Cardiac fibroblast (primary cell): Measurements from ENCODE around the gene MREG.
A peak's percentile ranks its signal among the peaks of the same experiment; 100 is the strongest.
"Not testable (repeated sequence)": the region's sequence is repeated elsewhere in the genome, so short reads cannot be mapped to it uniquely, and the experiment has no call there.

ENCODE experiments used
- DNase-seq, 2 donors: peaks; one replicate each; pipeline versions ENCODE4 v3.0.0 to v3.0.0-alpha.2; 2010; ENCODE audit warnings: low read depth in 2 of 2
- H3K4me3 ChIP-seq, 2 donors: replicated peaks in 1 of 2; 1 replicate in 1 of 2; 2 replicates in 1 of 2; pipeline ENCODE4 v1.5.1; 2011; ENCODE audit warnings: low read depth in 2 of 2, low read length in 2 of 2, mild to moderate bottlenecking in 2 of 2, moderate library complexity in 1 of 2
- CTCF ChIP-seq: IDR thresholded peaks from one replicate; pipeline ENCODE4 v1.5.1; 2011; ENCODE audit warnings: low read depth, mild to moderate bottlenecking, low read length, inconsistent platforms

Gene MREG

GRCh38 chr2:215981115-215981514 lies 32.2 kb downstream of the MREG start:
- H3K4me3 ChIP-seq, result no peak overlapping the region
- TF ChIP-seq CTCF, result no peak
- DNase-seq, result no peak

- TF ChIP-seq CTCF, result no peak
- H3K4me3 ChIP-seq, result no peak overlapping the region
- no peak for DNase-seq
Measured at GRCh38 chr2:215979620-215980019, 33.7 kb downstream of the MREG start.

GRCh38 chr2:215974700-215975429 lies 38.5 kb downstream of the MREG start:
- no peak overlapping the region for H3K4me3 ChIP-seq
- TF ChIP-seq CTCF, result no peak
- no peak for DNase-seq

- H3K4me3 ChIP-seq, result no peak overlapping the region
- DNase-seq, result peak in 1 of 2 donors; percentile 65
- no peak for TF ChIP-seq CTCF
Measured at GRCh38 chr2:215973954-215974699, 39.2 kb downstream of the MREG start.

GRCh38 chr2:215973145-215973792 lies 40.1 kb downstream of the MREG start:
- DNase-seq, result no peak
- no peak overlapping the region for H3K4me3 ChIP-seq
- TF ChIP-seq CTCF, result no peak

GRCh38 chr2:215971671-215972070 lies 41.7 kb downstream of the MREG start:
- no peak for TF ChIP-seq CTCF

GRCh38 chr2:215970894-215971293 lies 42.5 kb downstream of the MREG start:
- DNase-seq, H3K4me3 ChIP-seq: not testable (repeated sequence)

More at GRCh38 chr2:215971671-215972070, 41.7 kb downstream of the MREG start:
- no peak for DNase-seq
- no peak overlapping the region for H3K4me3 ChIP-seq
